Astrocyte of the cerebellum (primary cell): ENCODE data around the gene LANCL3.
"Not testable (repeated sequence)": the region's sequence is repeated elsewhere in the genome, so short reads cannot be mapped to it uniquely, and the experiment has no call there.

Experiments
- DNase-seq: peaks from one replicate; pipeline ENCODE4 v3.0.0-alpha.2; 2011; ENCODE audit warnings: low read depth
- H3K4me3 ChIP-seq: 2 replicates; pipeline ENCODE4 v1.5.1; 2011; ENCODE audit warnings: mild to moderate bottlenecking, low read depth, low read length, moderate library complexity
- in situ Hi-C: cut with HindIII; loops from 2 replicates; pipeline ENCODE4 v1.10.0; 2017; ENCODE audit warnings: low sequenced_read_pairs
- TF ChIP-seq, protein P1 (sequence below): IDR thresholded peaks from 2 replicates; pipeline ENCODE4 v1.5.1; 2012; ENCODE audit warnings: low read length, low read depth, moderate library complexity, mild to moderate bottlenecking; ENCODE audit errors: missing control alignments

The LANCL3 gene

DNA sequence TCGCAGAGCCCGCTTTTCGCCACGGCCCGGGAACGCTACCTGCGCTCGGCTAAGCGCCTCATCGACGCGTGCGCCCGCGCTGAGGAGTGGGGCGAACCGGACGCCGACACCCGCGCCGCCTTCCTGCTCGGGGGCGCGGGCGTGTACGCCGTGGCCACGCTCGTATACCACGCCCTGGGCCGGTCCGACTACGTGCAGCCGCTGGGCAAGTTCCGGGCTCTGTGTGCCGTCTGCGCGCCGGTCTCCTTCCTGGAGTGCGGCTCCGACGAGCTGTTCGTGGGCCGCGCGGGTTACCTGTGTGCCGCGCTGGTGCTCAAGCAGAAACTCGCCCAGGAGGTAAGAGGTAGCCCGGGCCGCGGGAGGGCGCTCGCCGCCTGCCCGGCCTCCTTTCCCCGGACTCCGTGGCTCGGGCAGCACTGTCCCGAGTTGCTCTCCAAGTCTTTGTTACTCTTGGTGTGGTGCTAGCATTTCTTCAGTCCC is 687 bp downstream of the LANCL3 start:
- TF ChIP-seq, protein P1, sequence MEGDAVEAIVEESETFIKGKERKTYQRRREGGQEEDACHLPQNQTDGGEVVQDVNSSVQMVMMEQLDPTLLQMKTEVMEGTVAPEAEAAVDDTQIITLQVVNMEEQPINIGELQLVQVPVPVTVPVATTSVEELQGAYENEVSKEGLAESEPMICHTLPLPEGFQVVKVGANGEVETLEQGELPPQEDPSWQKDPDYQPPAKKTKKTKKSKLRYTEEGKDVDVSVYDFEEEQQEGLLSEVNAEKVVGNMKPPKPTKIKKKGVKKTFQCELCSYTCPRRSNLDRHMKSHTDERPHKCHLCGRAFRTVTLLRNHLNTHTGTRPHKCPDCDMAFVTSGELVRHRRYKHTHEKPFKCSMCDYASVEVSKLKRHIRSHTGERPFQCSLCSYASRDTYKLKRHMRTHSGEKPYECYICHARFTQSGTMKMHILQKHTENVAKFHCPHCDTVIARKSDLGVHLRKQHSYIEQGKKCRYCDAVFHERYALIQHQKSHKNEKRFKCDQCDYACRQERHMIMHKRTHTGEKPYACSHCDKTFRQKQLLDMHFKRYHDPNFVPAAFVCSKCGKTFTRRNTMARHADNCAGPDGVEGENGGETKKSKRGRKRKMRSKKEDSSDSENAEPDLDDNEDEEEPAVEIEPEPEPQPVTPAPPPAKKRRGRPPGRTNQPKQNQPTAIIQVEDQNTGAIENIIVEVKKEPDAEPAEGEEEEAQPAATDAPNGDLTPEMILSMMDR, result peak; percentile 27
- in situ Hi-C loops, DNase-seq: not testable (repeated sequence)
- H3K4me3 ChIP-seq, result peak overlapping the region; percentile 39

DNA sequence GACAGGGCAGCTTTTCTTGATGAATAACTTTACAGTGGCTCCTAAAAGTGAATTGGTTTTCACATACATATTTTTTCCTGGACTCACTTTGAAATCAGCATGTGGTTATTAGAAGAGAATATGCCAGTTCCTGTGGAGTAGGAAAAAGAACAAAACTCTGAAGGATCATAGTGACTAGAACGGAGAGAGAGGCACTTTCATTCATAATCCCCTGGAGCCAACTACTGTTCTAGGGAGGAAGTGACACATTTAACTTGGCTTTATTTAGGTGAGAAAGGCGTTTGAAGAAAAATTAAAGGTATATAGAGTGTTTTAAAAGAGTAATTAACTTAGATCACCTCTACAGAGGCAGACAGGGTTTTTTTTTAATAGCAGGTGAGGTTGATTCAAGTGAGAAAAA is 1.7 kb downstream of the LANCL3 start:
- H3K4me3 ChIP-seq, in situ Hi-C loops, DNase-seq: not testable (repeated sequence)

DNA sequence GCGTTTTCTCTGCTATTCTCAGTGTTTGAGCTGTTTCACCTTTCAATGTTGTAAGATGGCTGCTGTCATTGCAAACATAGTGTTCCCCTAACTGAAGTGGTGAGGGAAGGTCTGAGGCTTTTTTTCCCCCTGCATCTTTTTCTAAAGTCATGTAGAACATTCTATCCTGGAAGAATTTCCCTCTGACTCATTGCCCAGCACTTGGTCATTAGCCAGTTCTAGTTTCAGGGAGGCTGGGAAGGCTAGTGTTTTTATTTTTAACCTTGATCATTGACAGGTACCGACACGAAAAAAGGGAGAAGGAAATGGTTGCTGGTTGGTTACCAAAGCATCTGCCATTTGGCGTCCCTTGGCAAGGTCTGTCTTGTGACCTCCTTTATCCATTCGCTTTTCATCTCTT is 6.6 kb downstream of the LANCL3 start:
- DNase-seq, result peak; percentile 9
- TF ChIP-seq, protein P1, result no peak
- in situ Hi-C loops, result no loop called here
- H3K4me3 ChIP-seq, result no peak overlapping the region

DNA sequence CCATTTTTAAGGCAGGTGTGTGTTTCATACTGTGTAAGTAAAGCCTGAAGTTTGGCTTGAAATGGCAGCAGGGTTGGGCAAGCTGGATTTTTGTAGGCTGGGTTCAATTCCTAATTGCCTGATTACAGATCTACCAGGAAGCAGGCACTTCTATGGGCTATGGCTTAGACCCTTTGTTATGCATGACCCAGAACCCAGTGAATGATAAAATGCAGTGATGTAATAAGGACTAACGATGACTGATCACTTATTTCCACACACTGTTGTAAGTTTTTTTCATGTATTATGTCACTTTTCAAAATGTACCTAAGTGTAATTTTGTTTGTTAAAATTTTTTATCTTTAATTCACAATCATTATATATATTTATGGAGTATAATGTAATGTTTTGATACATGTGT is 8.6 kb downstream of the LANCL3 start:
- H3K4me3 ChIP-seq, result no peak overlapping the region
- TF ChIP-seq, protein P1, result no peak
- in situ Hi-C loops, result no loop called here
- no peak for DNase-seq

DNA sequence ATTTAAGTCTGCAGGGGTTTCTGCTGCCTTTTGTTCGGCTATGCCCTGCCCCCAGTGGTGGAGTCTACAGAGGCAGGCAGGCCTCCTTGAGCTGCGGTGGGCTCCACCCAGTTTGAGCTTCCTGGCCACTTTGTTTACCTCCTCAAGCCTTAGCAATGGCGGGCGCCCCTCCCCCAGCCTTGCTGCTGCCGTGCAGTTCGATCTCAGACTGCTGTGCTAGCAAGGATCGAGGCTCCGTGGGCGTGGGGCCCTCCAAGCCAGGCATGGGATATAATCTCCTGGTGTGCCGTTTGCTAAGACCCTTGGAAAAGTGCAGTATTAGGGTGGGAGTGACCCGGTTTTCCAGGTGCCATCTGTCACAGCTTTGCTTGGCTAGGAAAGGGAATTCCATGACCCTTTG is 15.9 kb downstream of the LANCL3 start:
- H3K4me3 ChIP-seq, in situ Hi-C loops, DNase-seq: not testable (repeated sequence)

DNA sequence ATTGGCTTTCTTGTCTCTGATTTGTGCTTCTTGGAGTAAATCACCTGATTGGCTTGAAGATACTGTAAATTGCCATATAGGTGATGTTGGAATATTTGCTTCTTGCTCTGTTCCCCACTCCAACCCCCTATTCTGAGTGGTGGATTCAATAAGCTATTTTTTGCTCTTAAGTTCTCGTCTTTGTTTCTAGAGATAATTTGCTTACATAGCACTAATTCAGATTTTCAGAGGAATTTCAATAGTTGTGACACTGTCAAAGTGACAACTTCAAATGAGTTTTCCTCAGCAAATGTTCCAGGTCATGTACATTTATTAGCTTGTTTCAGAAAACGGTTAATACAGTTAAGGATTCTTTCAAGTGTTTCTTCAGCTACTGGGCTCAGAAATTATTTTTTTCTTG is 18.6 kb downstream of the LANCL3 start:
- no peak overlapping the region for H3K4me3 ChIP-seq
- TF ChIP-seq, protein P1, result no peak
- DNase-seq, result no peak
- in situ Hi-C loops, result no loop called here

DNA sequence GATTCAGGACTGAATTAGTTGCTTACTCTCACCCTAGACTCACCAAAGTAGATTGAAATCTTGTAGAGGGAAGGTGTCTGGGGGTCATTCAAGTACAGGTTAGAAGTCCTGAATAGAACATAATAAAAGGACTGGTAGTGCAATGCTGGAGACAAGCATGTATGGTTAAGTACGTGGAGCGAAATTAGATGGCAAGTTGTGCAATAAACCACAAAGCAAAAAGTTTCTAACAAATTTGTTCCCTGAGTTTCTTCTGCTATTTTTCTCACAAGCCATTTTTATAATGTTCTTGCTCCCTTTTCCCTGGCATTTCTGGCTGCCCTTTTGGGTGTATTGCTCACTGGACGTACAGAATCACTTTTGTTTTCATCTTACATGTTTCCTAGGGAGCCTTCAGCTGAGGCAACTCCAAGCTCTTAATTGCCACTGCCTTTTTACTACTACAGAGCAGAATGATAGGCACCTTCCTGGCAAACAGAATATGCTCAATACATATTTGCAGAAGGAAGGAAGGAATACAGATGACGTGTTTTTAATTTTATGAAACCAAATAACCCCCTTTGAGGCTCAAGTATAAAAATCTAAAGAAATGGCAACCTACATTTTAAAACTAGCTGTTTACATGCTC is 23.4 kb downstream of the LANCL3 start:
- TF ChIP-seq, protein P1, result no peak

DNA sequence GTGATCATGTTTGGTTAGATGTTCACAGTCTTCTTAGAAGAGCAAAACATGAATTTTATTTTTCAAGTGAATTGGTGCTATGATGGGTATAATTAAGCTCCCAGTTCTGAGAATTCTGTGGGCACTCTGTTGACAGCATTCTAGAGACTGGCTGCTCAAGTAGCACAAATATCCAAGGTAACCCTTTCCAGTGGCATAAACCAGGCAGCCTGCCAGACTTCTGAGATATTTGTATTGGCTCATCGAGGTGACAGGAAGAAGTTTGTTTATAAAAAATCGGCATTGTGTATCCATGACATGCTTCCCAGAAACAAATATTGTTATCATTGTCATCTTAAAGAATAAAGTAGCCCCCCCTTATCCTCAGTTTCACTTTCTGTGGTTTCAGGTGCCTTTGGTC is 28.3 kb downstream of the LANCL3 start:
- no peak overlapping the region for H3K4me3 ChIP-seq
- DNase-seq, result no peak
- TF ChIP-seq, protein P1, result no peak
- in situ Hi-C loops, result no loop called here

More for the DNA sequence above, 23.4 kb downstream of the LANCL3 start:
- no peak for DNase-seq
- in situ Hi-C loops, result no loop called here
- H3K4me3 ChIP-seq, result no peak overlapping the region
